Loucy (cell line): ENCODE results near the gene UBE3D.
A peak's percentile ranks its signal among the peaks of the same experiment; 100 is the strongest.

Experiments
- H2AFZ ChIP-seq: fragments of 200-600 bp; sonication (generic); 2 replicates; pipeline ENCODE4 v1.6.0; 2016; ENCODE audit warnings: antibody characterized with exemption, mild to moderate bottlenecking, low read length, moderate library complexity
- H3F3A ChIP-seq: fragments of 200-600 bp; 2 replicates; pipeline ENCODE4 v1.6.0; 2016; ENCODE audit warnings: antibody characterized with exemption, low read depth, mild to moderate bottlenecking
- H3K27me3 ChIP-seq: fragments of 200-600 bp; sonication (generic); 2 replicates; pipeline ENCODE4 v1.6.1; 2014; ENCODE audit warnings: low read length, mild to moderate bottlenecking; ENCODE audit not compliant: insufficient read depth, poor library complexity, severe bottlenecking
- H3K36me3 ChIP-seq: fragments of 200-600 bp; sonication (generic); 2 replicates; pipeline ENCODE4 v1.6.1; 2016; ENCODE audit warnings: low read length; ENCODE audit not compliant: insufficient read depth
- H3K4me1 ChIP-seq: fragments of 200-600 bp; sonication (generic); 2 replicates; pipeline ENCODE4 v1.5.1; 2014; ENCODE audit warnings: low read length, mild to moderate bottlenecking; ENCODE audit not compliant: insufficient read depth, poor library complexity, severe bottlenecking
- H3K4me2 ChIP-seq: fragments of 200-600 bp; sonication (generic); 2 replicates; pipeline ENCODE4 v1.6.0; 2014; ENCODE audit warnings: antibody characterized with exemption, low read length, low read depth, mild to moderate bottlenecking; ENCODE audit not compliant: poor library complexity, severe bottlenecking
- H3K4me3 ChIP-seq: fragments of 200-600 bp; sonication (generic); 2 replicates; pipeline ENCODE4 v1.5.1; 2014; ENCODE audit warnings: low read length, mild to moderate bottlenecking, mixed read lengths; ENCODE audit not compliant: poor library complexity, severe bottlenecking
- H3K79me2 ChIP-seq: fragments of 200-600 bp; sonication (generic); 2 replicates; pipeline ENCODE4 v1.6.1; 2014; ENCODE audit warnings: low read length; ENCODE audit not compliant: insufficient read depth
- H3K9ac ChIP-seq: fragments of 200-600 bp; sonication (generic); 2 replicates; pipeline ENCODE4 v1.6.0; 2014; ENCODE audit warnings: mild to moderate bottlenecking, low read depth, low read length, moderate library complexity; ENCODE audit not compliant: poor library complexity, severe bottlenecking
- H3K9me2 ChIP-seq: fragments of 200-600 bp; sonication (generic); replicated peaks from 2 replicates; pipeline ENCODE4 v1.6.1; 2016; ENCODE audit warnings: low read depth, low read length, mixed read lengths
- H3K9me3 ChIP-seq: fragments of 200-600 bp; sonication (generic); 2 replicates; pipeline ENCODE4 v1.6.1; 2014; ENCODE audit warnings: mild to moderate bottlenecking, antibody characterized with exemption, low read length, low read depth; ENCODE audit not compliant: insufficient read depth
- H4K20me1 ChIP-seq: fragments of 200-600 bp; sonication (generic); 2 replicates; pipeline ENCODE4 v1.6.0; 2014; ENCODE audit warnings: antibody characterized with exemption, low read length, mild to moderate bottlenecking; ENCODE audit not compliant: insufficient read depth, poor library complexity, severe bottlenecking
- CTCF ChIP-seq: fragments of 200-600 bp; sonication (generic); conservative IDR thresholded peaks from 2 replicates; pipeline ENCODE4 v1.5.1; 2014; ENCODE audit warnings: mild to moderate bottlenecking, antibody characterized with exemption, low read length
- EZH2phosphoT487 ChIP-seq: fragments of 200-600 bp; IDR thresholded peaks from 2 replicates; pipeline ENCODE4 v1.6.1; 2018; ENCODE audit warnings: antibody characterized with exemption, mild to moderate bottlenecking, moderate library complexity, borderline replicate concordance

The UBE3D gene

DNA sequence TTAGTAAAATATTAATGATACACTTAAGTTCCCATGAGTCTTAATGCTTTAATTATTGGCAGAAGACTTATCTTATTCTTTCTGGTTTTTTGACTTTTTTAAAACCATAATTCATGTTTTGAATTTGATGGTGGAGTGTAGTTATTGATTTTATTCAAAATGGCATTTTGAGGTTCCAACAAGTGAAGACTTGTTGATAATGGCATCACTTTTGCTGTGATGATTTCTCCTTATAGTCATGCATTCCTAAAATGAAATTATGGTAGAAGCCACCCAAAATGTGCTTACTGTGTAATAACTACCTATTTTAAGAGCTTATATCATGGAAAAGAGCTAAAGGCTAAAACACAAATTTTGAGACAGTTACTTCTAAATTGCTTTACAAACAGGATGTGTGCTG, 4.0 kb upstream of the UBE3D start:
- no peak overlapping the region for H2AFZ ChIP-seq
- no peaks in the 10 kb centered on the region for H3K9me2 ChIP-seq
- H3K36me3 ChIP-seq, result no peaks in the 10 kb centered on the region
- peak overlapping the region; percentile 71 for H3K9ac ChIP-seq
- no peak overlapping the region for H3K4me3 ChIP-seq
- H3F3A ChIP-seq, result no peaks in the 10 kb centered on the region
- H3K4me1 ChIP-seq, result peaks cover 46% of the 10 kb centered on the region
- no peaks in the 10 kb centered on the region for H3K9me3 ChIP-seq
- H3K27me3 ChIP-seq, result no peaks in the 10 kb centered on the region
- no peaks in the 10 kb centered on the region for H4K20me1 ChIP-seq
- peaks cover 31% of the 10 kb centered on the region for H3K79me2 ChIP-seq
- peak overlapping the region; percentile 90 for H3K4me2 ChIP-seq
- TF ChIP-seq CTCF (no peak), EZH2phosphoT487 (no peak)

GRCh38 chr6:83068616-83069015, 3.0 kb upstream of the UBE3D start:
- Histone ChIP-seq H4K20me1 (no peaks in the 10 kb centered on the region), H3K9me3 (no peaks in the 10 kb centered on the region), H3K9me2 (no peaks in the 10 kb centered on the region), H3K4me3 (peak overlapping the region; percentile 81), H3K79me2 (peaks cover 35% of the 10 kb centered on the region), H2AFZ (peak overlapping the region; percentile 81; the same call in 1 of the 2 replicates), H3K27me3 (no peaks in the 10 kb centered on the region), H3F3A (no peaks in the 10 kb centered on the region), H3K4me1 (peaks cover 55% of the 10 kb centered on the region), H3K4me2 (peak overlapping the region; percentile 90), H3K9ac (peak overlapping the region; percentile 71), H3K36me3 (no peaks in the 10 kb centered on the region)
- TF ChIP-seq CTCF (no peak), EZH2phosphoT487 (no peak)

GRCh38 chr6:83067448-83068439, 2.1 kb upstream of the UBE3D start, which contains the start of gene DOP1A:
Gene DOP1A, plus strand, starts transcription at chr6:83067671. Its CDS starts 29,307 bp downstream, at chr6:83096978.
- Histone ChIP-seq H4K20me1 (no peaks in the 10 kb centered on the region), H3K79me2 (peaks cover 35% of the 10 kb centered on the region), H3K9me2 (no peaks in the 10 kb centered on the region), H3F3A (no peaks in the 10 kb centered on the region), H3K4me3 (peak within 1 kb of the TSS; percentile 81), H3K4me2 (peak within 1 kb of the TSS; percentile 90), H3K4me1 (peaks cover 60% of the 10 kb centered on the region), H3K36me3 (no peaks in the 10 kb centered on the region), H2AFZ (peak within 1 kb of the TSS; percentile 81), H3K27me3 (no peaks in the 10 kb centered on the region), H3K9ac (peak within 1 kb of the TSS; percentile 71), H3K9me3 (no peaks in the 10 kb centered on the region)
- TF ChIP-seq CTCF (peak; percentile 91), EZH2phosphoT487 (no peak)
